NCI-H146 treated with DMSO at 0.1 percent for 48 hours (cell line): ENCODE measurements around the gene POLR3G.

Source experiments
- DNase-seq: peaks from one replicate; lab custom pipeline; 2025; ENCODE audit not compliant: unreplicated experiment; lab: John Stamatoyannopoulos, UW

POLR3G gene

DNA sequence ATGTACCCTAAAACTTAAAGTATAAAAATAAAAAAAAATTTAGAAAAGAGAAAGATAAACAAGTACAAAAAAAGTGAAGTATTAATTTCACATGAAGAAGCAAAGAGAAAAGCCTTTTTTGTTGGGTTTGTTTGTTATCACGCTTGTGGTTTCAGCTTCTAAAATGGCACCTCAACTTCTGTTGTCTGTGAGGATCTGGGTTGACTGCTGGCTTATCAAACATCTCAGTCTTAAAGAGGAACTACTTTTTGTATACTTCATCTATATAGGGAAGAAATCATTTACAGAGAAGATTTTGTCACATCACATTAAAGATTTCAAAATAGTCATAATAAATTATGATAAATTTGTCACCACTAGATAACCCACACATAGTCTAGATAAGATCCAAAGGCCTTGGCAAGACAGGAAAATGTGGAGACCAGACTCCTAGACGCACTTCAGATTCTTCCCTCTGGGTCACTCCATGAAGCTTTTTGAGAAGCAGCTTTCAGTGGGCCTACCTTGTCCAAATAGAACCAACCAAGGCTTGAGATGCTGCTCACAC, 75.1 kb downstream of the POLR3G start:
- DNase-seq: no peak

DNA sequence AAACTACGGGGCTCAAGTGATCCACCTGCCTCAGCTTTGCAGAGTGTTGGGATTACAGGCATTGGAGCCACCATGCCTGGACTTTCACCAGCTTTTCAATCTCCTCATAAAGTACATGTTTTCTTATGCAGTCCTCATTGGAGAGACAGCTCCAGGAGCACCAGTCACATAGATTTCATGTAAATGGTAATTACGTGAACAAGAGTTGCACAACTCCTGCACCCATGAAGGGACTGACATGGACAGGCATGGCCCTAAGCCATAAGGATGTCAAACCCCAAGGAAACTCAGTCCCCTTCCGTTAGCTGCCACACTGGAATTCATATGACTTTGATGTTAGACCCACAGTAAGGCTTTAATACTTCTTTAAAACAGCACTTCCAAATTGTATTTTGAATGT, 76.3 kb downstream of the POLR3G start:
- no peak for DNase-seq

GRCh38 chr5:90551376-90551775, 76.7 kb downstream of the POLR3G start:
- DNase-seq: no peak

GRCh38 chr5:90553711-90554110, 79.0 kb downstream of the POLR3G start:
- DNase-seq: no peak

DNA sequence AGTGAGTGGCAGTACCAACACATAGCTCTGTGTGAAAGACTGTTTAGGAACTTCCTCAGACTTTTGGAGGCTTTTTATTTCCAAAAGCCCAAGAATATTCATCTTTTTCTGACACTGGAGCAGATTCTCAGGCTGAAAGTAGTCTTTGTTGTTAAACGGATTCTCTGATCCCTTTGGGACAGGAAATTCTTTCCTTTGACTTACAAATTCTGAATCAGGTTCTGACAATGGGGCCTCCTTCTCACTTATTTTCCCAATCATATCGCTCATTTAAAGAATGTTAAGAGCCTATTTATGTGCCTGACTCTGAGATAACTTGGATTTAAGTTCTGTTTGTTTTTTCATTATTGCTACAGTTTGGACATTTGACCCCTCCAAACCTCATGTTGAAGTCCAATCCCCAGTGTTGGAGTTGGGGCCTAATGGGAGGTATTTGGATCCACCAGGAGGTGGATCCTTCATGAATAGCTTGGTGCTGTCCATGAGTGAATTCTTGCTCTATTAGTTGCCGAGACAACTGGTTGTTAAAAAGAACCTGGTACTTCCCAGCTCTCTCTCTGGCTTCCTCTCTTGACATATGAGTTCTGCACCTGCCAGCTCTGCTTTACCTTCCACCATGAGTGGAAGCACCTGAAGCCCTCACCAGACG, 79.8 kb downstream of the POLR3G start:
- no peak for DNase-seq

DNA sequence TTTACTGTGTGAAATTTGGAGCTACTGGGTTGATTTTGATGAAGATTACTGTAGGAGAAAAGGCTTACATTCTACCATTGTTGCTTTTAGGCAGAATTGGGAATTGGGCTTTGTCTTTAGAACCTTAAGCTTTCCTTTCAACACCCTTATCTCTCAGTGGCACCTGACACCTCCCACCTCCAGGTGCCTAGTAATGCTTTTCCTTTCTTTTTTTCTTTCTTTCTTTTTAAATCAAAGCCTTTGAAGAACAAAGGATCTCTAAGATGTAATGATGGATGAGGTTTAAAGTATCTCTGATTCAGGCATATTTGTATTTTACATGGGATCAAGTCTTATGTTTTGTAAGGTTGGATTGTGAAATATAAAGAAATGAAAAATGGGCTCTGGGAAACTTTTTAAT, 81.0 kb downstream of the POLR3G start:
- no peak for DNase-seq

DNA sequence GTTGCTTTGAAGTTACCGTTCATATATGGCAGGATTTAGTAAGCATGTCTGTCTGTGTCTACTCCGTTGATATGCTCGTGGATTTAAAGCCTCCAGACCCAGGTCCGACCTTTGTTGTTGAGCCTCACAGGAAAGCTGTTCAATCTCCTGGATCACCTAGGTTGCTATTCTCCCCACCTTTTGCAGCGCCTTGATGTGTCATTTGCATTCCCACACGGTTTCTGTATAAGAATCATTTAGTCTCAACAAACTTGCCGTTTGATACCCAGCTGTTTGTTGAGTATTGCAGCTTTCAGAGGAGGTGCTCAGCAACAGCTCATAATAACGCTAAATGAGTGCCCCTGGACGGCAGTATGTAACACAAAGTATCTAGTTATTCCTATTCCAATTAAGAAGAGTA, 82.7 kb downstream of the POLR3G start:
- DNase-seq: peak; percentile 35

DNA sequence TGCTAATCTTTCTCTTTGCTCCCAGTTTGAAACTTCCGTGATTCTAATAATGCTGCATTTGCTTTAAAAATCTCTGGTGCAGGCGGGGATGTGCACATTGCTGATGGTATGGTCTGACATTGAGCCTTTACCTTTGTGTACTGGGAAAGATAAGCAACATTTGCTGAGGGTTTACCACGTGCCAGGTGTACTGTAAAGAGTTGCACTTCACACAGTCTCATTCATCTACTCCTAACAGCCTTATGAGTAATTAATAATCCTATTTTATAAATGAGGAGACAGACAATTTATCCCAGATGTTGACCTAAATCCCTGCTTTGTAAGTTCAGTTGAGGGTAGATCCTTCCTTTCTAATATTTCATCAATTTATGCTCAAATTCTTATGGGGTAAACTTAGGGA, 83.2 kb downstream of the POLR3G start:
- DNase-seq: peak; percentile 39

GRCh38 chr5:90558344-90559192, 83.9 kb downstream of the POLR3G start, which contains the start of gene ADGRV1:
Gene ADGRV1 (plus strand): TSS chr5:90558797. CDS start chr5:90558896, 99 bp downstream.
- DNase-seq: peak; percentile 93

- DNase-seq: no peak
Observed at GRCh38 chr5:90560771-90561170, 86.1 kb downstream of the POLR3G start.

DNA sequence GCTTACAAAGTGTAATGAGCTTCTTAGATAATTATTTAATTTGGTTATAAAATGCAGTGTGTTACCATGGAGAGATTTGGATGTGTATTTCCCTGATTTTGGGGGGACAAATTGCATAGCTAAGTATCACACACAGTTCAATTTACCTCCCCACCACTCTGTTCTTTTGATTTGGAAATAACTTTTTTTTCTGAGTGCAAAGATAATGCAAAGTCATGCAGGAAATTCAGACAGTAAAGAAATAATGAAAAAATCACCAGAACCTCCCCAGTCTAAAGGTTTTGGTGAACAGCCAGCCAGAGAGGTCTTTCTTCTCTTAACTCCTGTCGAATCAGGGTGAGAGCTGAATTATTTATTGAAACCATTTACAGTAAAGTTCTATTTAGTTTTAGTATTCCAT, 87.1 kb downstream of the POLR3G start:
- no peak for DNase-seq

GRCh38 chr5:90562341-90562740, 87.7 kb downstream of the POLR3G start:
- peak; percentile 30 for DNase-seq

DNA sequence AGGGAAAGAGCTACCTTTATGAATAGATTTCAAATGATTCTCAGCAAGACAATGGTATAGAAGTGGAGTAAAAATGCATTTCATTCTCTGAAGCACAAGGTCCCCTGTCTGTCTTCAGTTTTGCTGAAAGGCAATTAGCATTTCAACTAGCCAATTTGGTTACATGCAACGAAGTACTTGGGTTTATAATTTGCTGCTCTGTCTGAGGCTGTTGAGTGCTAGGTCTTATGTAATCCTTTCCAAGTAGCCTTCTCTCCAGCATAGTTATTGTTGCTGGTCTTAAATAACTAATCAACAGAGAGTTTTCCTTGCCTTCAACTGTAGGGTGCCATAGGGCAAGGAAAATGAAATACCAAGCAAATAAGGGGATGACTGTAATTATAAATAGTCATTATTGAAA, 88.4 kb downstream of the POLR3G start:
- DNase-seq: no peak
